IMR-90 (cell line): Measurements from ENCODE around the gene GNRH2. TPM values are rescaled to one million over a fixed set of nuclear protein-coding genes. Genes with fewer than 3 reads are reported as not detected.

Source experiments
- ATAC-seq: fragments of 200-7000 bp; cut with Tn5 transposase; 2 replicates; pipeline ENCODE4 v1.9.1; 2020; ENCODE audit warnings: low read depth, mild to moderate bottlenecking, moderate library complexity
- BruUV-seq: library from RNA; stranded (reverse); fragments of 400-500 nt; replicated peaks from 2 replicates; lab custom pipeline; 2021; lab: Mats Ljungman, UMichigan
- CTCF ChIA-PET: fragments of 300-600 bp; formaldehyde crosslinking; extraction: SDS; loops from one replicate; lab custom pipeline; 2021; ENCODE audit warnings: antibody characterized with exemption; lab: Yijun Ruan, JAX
- POLR2A ChIA-PET: fragments of 300-600 bp; sonication (Branson Sonifier 250); formaldehyde crosslinking; loops from one replicate; lab custom pipeline; 2022; ENCODE audit warnings: antibody characterized with exemption; ENCODE audit not compliant: unreplicated experiment; lab: Charles Lee
- DNase-seq: peaks from one replicate; pipeline ENCODE4 v3.0.0; 2013
- H2AFZ ChIP-seq: replicated peaks from 2 replicates; pipeline ENCODE3; 2013; ENCODE audit warnings: low read length, mild to moderate bottlenecking; ENCODE audit not compliant: poor library complexity
- H2AK5ac ChIP-seq: 2 replicates; pipeline ENCODE4 v1.6.1; 2013; ENCODE audit warnings: low read depth, low read length, inconsistent platforms
- H2AK9ac ChIP-seq: replicated peaks from 2 replicates; pipeline ENCODE3; 2013; ENCODE audit warnings: mild to moderate bottlenecking, low read depth, low read length, moderate library complexity; ENCODE audit not compliant: poor library complexity
- H2BK120ac ChIP-seq: 2 replicates; pipeline ENCODE4 v1.6.1; 2013; ENCODE audit warnings: low read depth, low read length, inconsistent platforms
- H2BK15ac ChIP-seq: 3 replicates; pipeline ENCODE4 v1.6.1; 2013; ENCODE audit warnings: low read depth, low read length, inconsistent platforms
- H2BK20ac ChIP-seq: 2 replicates; pipeline ENCODE4 v1.6.1; 2013; ENCODE audit warnings: low read depth, mild to moderate bottlenecking, inconsistent platforms, low read length, moderate library complexity
- H2BK5ac ChIP-seq: 2 replicates; pipeline ENCODE4 v1.6.1; 2013; ENCODE audit warnings: mild to moderate bottlenecking, low read depth, low read length, inconsistent platforms; ENCODE audit not compliant: poor library complexity, severe bottlenecking
- H3K14ac ChIP-seq: replicated peaks from 2 replicates; pipeline ENCODE4 v1.6.1; 2013; ENCODE audit warnings: low read depth, low read length, inconsistent platforms
- H3K18ac ChIP-seq: 2 replicates; pipeline ENCODE4 v1.6.1; 2013; ENCODE audit warnings: low read depth, low read length, control low read depth
- H3K23ac ChIP-seq: 2 replicates; pipeline ENCODE4 v1.6.1; 2013; ENCODE audit warnings: low read depth, low read length, inconsistent platforms
- H3K27ac ChIP-seq: 2 replicates; pipeline ENCODE4 v1.5.1; 2013; ENCODE audit warnings: mild to moderate bottlenecking, control low read depth, low read length; ENCODE audit not compliant: insufficient read depth
- H3K27me3 ChIP-seq: 2 replicates; pipeline ENCODE4 v1.6.1; 2013; ENCODE audit warnings: low read length; ENCODE audit not compliant: control insufficient read depth, insufficient read depth
- H3K36me3 ChIP-seq: 2 replicates; pipeline ENCODE4 v1.6.1; 2013; ENCODE audit warnings: low read length, mixed read lengths; ENCODE audit not compliant: control insufficient read depth, insufficient read depth
- H3K4ac ChIP-seq: 2 replicates; pipeline ENCODE4 v1.6.1; 2013; ENCODE audit warnings: low read depth, low read length, inconsistent platforms
- H3K4me1 ChIP-seq: 2 replicates; pipeline ENCODE4 v1.6.1; 2013; ENCODE audit warnings: low read length, mixed read lengths; ENCODE audit not compliant: control insufficient read depth, insufficient read depth
- H3K4me2 ChIP-seq: 2 replicates; pipeline ENCODE4 v1.6.1; 2013; ENCODE audit warnings: low read depth, mild to moderate bottlenecking, control low read depth, low read length, moderate library complexity
- H3K4me3 ChIP-seq: 2 replicates; pipeline ENCODE4 v1.5.1; 2013; ENCODE audit warnings: low read depth, mild to moderate bottlenecking, control low read depth, low read length, moderate library complexity; ENCODE audit not compliant: insufficient read depth
- H3K56ac ChIP-seq: 2 replicates; pipeline ENCODE4 v1.6.1; 2013; ENCODE audit warnings: low read length, inconsistent platforms; ENCODE audit not compliant: insufficient read depth; ENCODE audit errors: extremely low read depth
- H3K79me1 ChIP-seq, 2 experiments: 2 replicates each; pipeline ENCODE4 v1.6.1; 2013; ENCODE audit warnings: low read length in 2 of 2, inconsistent platforms in 1 of 2, low read depth in 1 of 2
- H3K9ac ChIP-seq: 2 replicates; pipeline ENCODE4 v1.6.1; 2013; ENCODE audit warnings: low read depth, low read length, control low read depth
- H3K9me1 ChIP-seq: 2 replicates; pipeline ENCODE4 v1.6.1; 2013; ENCODE audit warnings: low read length, inconsistent platforms; ENCODE audit not compliant: insufficient read depth
- H3K9me3 ChIP-seq: 2 replicates; pipeline ENCODE4 v1.6.1; 2013; ENCODE audit warnings: low read length; ENCODE audit not compliant: control insufficient read depth, insufficient read depth
- H4K20me1 ChIP-seq: 2 replicates; pipeline ENCODE4 v1.6.1; 2013; ENCODE audit warnings: low read length, inconsistent platforms; ENCODE audit not compliant: insufficient read depth
- H4K5ac ChIP-seq: 2 replicates; pipeline ENCODE4 v1.6.1; 2013; ENCODE audit warnings: mild to moderate bottlenecking, low read depth, low read length, control low read depth
- H4K8ac ChIP-seq, 2 experiments: 2 replicates each; pipeline ENCODE4 v1.6.1; 2013; ENCODE audit warnings: low read depth in 2 of 2, low read length in 2 of 2, control low read depth in 1 of 2, inconsistent platforms in 1 of 2
- H4K91ac ChIP-seq: 2 replicates; pipeline ENCODE4 v1.6.1; 2013; ENCODE audit warnings: low read depth, low read length, inconsistent platforms; ENCODE audit not compliant: insufficient read depth
- BHLHE40 ChIP-seq: fragments of 150-350 bp; IDR thresholded peaks from 2 replicates; pipeline ENCODE4 v1.6.1; 2016; ENCODE audit warnings: mild to moderate bottlenecking, low read depth, low read length
- CEBPB ChIP-seq: IDR thresholded peaks from 2 replicates; pipeline ENCODE4 v1.6.1; 2012; ENCODE audit warnings: low read depth, low read length, improper control_type of control experiment
- CHD1 ChIP-seq: IDR thresholded peaks from 2 replicates; pipeline ENCODE4 v1.6.1; 2012; ENCODE audit warnings: low read depth, low read length, improper control_type of control experiment
- CTCF ChIP-seq: conservative IDR thresholded peaks from 2 replicates; pipeline ENCODE4 v1.5.1; 2012; ENCODE audit warnings: mild to moderate bottlenecking, low read depth, low read length, improper control_type of control experiment
- ELK1 ChIP-seq: fragments of 150-350 bp; IDR thresholded peaks from 2 replicates; pipeline ENCODE4 v1.6.1; 2016; ENCODE audit warnings: low read depth, mild to moderate bottlenecking, low read length, moderate library complexity, borderline replicate concordance
- FOS ChIP-seq: fragments of 150-350 bp; IDR thresholded peaks from 2 replicates; pipeline ENCODE4 v1.6.1; 2016; ENCODE audit warnings: low read depth, low read length
- MAFK ChIP-seq: IDR thresholded peaks from 2 replicates; pipeline ENCODE4 v1.6.1; 2012; ENCODE audit warnings: low read depth, low read length, improper control_type of control experiment
- MAZ ChIP-seq: IDR thresholded peaks from 2 replicates; pipeline ENCODE4 v1.6.1; 2012; ENCODE audit warnings: low read depth, mild to moderate bottlenecking, low read length, improper control_type of control experiment, moderate library complexity, borderline replicate concordance
- MXI1 ChIP-seq: IDR thresholded peaks from 2 replicates; pipeline ENCODE4 v1.6.1; 2012; ENCODE audit warnings: low read depth, mild to moderate bottlenecking, low read length, moderate library complexity, borderline replicate concordance
- NFE2L2 ChIP-seq: fragments of 150-350 bp; IDR thresholded peaks from 2 replicates; pipeline ENCODE4 v1.6.1; 2016; ENCODE audit warnings: low read depth, mild to moderate bottlenecking, low read length
- POLR2A ChIP-seq: IDR thresholded peaks from 2 replicates; pipeline ENCODE4 v1.6.1; 2012; ENCODE audit warnings: mild to moderate bottlenecking, low read depth, low read length
- RAD21 ChIP-seq: IDR thresholded peaks from 2 replicates; pipeline ENCODE4 v1.6.1; 2012; ENCODE audit warnings: low read length, improper control_type of control experiment
- RCOR1 ChIP-seq: IDR thresholded peaks from 2 replicates; pipeline ENCODE4 v1.6.1; 2012; ENCODE audit warnings: mild to moderate bottlenecking, low read length, improper control_type of control experiment; ENCODE audit not compliant: insufficient replicate concordance
- RFX5 ChIP-seq: IDR thresholded peaks from 2 replicates; pipeline ENCODE4 v1.8.0; 2012; ENCODE audit warnings: low read depth, mild to moderate bottlenecking, low read length, moderate library complexity
- SMC3 ChIP-seq: fragments of 150-350 bp; IDR thresholded peaks from 2 replicates; pipeline ENCODE4 v1.6.1; 2016; ENCODE audit warnings: low read depth, mild to moderate bottlenecking, antibody characterized with exemption, low read length, moderate library complexity
- USF2 ChIP-seq: fragments of 150-350 bp; IDR thresholded peaks from 2 replicates; pipeline ENCODE4 v1.6.1; 2017; ENCODE audit warnings: mild to moderate bottlenecking, antibody characterized with exemption, low read length, low read depth
- WGBS, 2 experiments: methylation state at CpG; one replicate each; pipeline versions ENCODE4 v1.1.5 to v1.1.7; 2013; ENCODE audit warnings: missing lambda C conversion rate in 2 of 2; ENCODE audit not compliant: insufficient read length in 1 of 2; ENCODE audit errors: extremely low coverage in 2 of 2; 5-methylcytosine and 5-hydroxymethylcytosine counted together
- dilution Hi-C: fragments of 300-500 bp; cut with HindIII; formaldehyde crosslinking; loops from one replicate; pipeline ENCODE4 v1.14.3; 2018; ENCODE audit warnings: low sequenced_read_pairs; ENCODE audit not compliant: unreplicated experiment
- in situ Hi-C: fragments of 300-500 bp; cut with MboI; formaldehyde crosslinking; loops from 3 replicates; pipeline ENCODE4 v1.14.3; 2019; ENCODE audit warnings: low sequenced_read_pairs, inconsistent platforms, mixed read lengths
- intact Hi-C: fragments of 100-400 bp; cut with micrococcal nuclease; formaldehyde crosslinking; loops from 2 replicates; pipeline ENCODE4 v1.10.0; 2022
- polyA plus RNA-seq, 3 experiments: library from polyadenylated mRNA; depleted of rRNA; stranded (reverse); fragments of >200 nt; gene quantifications; 2 replicates each; pipeline ENCODE4 v1.2.3, GENCODE V29; 2012; ENCODE audit warnings: low replicate concordance in 1 of 3
- total RNA-seq: library from RNA; depleted of rRNA; stranded (reverse); fragments of >200 nt; gene quantifications from 2 replicates; pipeline ENCODE4 v1.2.3, GENCODE V29; 2012

Gene GNRH2
- total and polyA plus RNA-seq, 2 of the 4 experiments (the other 2 are of a cell fraction) = 0.18 to 0.21 TPM

- no peak overlapping the region for H3K4ac ChIP-seq
- intact Hi-C loops = loop anchor here (10.0 kb wide), 1 partner anchor 263 kb away; no protein-coding TSS in a partner anchor
- H2BK120ac ChIP-seq = no peak overlapping the region
- H2BK15ac ChIP-seq = no peak overlapping the region
- H3K36me3 ChIP-seq = peaks cover 21% of the 10 kb centered on the region
- H2BK20ac ChIP-seq = no peak overlapping the region
- no peak overlapping the region for H3K23ac ChIP-seq
- H4K5ac ChIP-seq = no peak overlapping the region
- peaks cover 4% of the 10 kb centered on the region; the same call in 1 of the 2 replicates for H3K4me1 ChIP-seq
- ATAC-seq = no peak
- no peak for DNase-seq
- no peak for TF ChIP-seq CEBPB
- no peak for TF ChIP-seq RCOR1
- TF ChIP-seq FOS = no peak
- no peak for TF ChIP-seq BHLHE40
- TF ChIP-seq CTCF = no peak
- TF ChIP-seq MAZ = no peak
- no peak for TF ChIP-seq SMC3
- TF ChIP-seq MXI1 = no peak
- no peak for TF ChIP-seq ELK1
- TF ChIP-seq USF2 = no peak
- TF ChIP-seq MAFK = no peak
- TF ChIP-seq POLR2A = no peak
- no peak for TF ChIP-seq RFX5
- TF ChIP-seq RAD21 = no peak
- no peak for TF ChIP-seq NFE2L2
- no peak for TF ChIP-seq CHD1
- H3K9me3 ChIP-seq = no peaks in the 10 kb centered on the region
- no peak overlapping the region for H4K8ac ChIP-seq
- BruUV-seq = no TSS peak
- H3K9me1 ChIP-seq = peaks cover 11% of the 10 kb centered on the region
- ChIA-PET POLR2A (interaction anchor here (0.6 kb wide), 1 partner anchor 132 kb away, joined by 3 read pairs; no protein-coding TSS in a partner anchor), CTCF (no interaction called here)
- no peak overlapping the region for H3K4me3 ChIP-seq
- H3K27ac ChIP-seq = no peak overlapping the region
- no peak overlapping the region for H3K14ac ChIP-seq
- H3K79me1 ChIP-seq = peaks cover 9 to 18% of the 10 kb centered on the region in 2 experiments
- in situ Hi-C loops = no loop called here
- no peak overlapping the region for H4K91ac ChIP-seq
- H2AK9ac ChIP-seq = no peak overlapping the region
- no peak overlapping the region for H2AK5ac ChIP-seq
- no peak overlapping the region for H3K56ac ChIP-seq
- H2AFZ ChIP-seq = no peak overlapping the region
- dilution Hi-C loops = no loop called here
- H4K20me1 ChIP-seq = peaks cover 9% of the 10 kb centered on the region
- no CpG with 5 or more reads among the region's 7 CpGs for WGBS, 2 experiments
- H2BK5ac ChIP-seq = no peak overlapping the region
- H3K27me3 ChIP-seq = no peaks in the 10 kb centered on the region
- H3K9ac ChIP-seq = no peak overlapping the region
- no peak overlapping the region for H3K4me2 ChIP-seq
- H3K18ac ChIP-seq = no peak overlapping the region
Measured at GRCh38 chr20:3051385-3052019, 8.1 kb downstream of the GNRH2 start.
